GM18511 (cell line): ENCODE data around the gene CTTNBP2NL.
A peak's percentile ranks its signal among the peaks of the same experiment; 100 is the strongest.

ENCODE experiments used
- ATAC-seq: cut with Tn5 transposase; IDR thresholded peaks from one replicate; pipeline ENCODE4 v1.9.1; 2021; ENCODE audit warnings: mild to moderate bottlenecking, moderate library complexity; ENCODE audit not compliant: unreplicated experiment

Gene CTTNBP2NL

GRCh38 chr1:112395821-112396652 lies at the start of gene CTTNBP2NL:
TSS of gene CTTNBP2NL (plus strand) at chr1:112396214. CDS start at chr1:112416166, 19,952 bp downstream.
- ATAC-seq: peak; percentile 72

- no peak for ATAC-seq
Measured at GRCh38 chr1:112346801-112347350, 49.1 kb upstream of the CTTNBP2NL start.

GRCh38 chr1:112356765-112357164 lies 39.2 kb upstream of the CTTNBP2NL start:
- peak; percentile 36 for ATAC-seq

GRCh38 chr1:112357467-112357866 lies 38.5 kb upstream of the CTTNBP2NL start:
- ATAC-seq: no peak

- ATAC-seq: no peak
Measured at GRCh38 chr1:112358061-112358770, 37.8 kb upstream of the CTTNBP2NL start.

- ATAC-seq: peak; percentile 74
Measured at GRCh38 chr1:112358798-112359408, 37.1 kb upstream of the CTTNBP2NL start.

- ATAC-seq: no peak
Measured at GRCh38 chr1:112359961-112360767, 35.9 kb upstream of the CTTNBP2NL start.

- no peak for ATAC-seq
Measured at GRCh38 chr1:112363636-112364035, 32.4 kb upstream of the CTTNBP2NL start.

GRCh38 chr1:112368198-112368597 lies 27.8 kb upstream of the CTTNBP2NL start:
- no peak for ATAC-seq

- ATAC-seq: peak; percentile 98
Measured at GRCh38 chr1:112369392-112370285, 26.4 kb upstream of the CTTNBP2NL start.

- ATAC-seq: no peak
Measured at GRCh38 chr1:112370996-112371395, 25.0 kb upstream of the CTTNBP2NL start.

GRCh38 chr1:112371775-112372174 lies 24.2 kb upstream of the CTTNBP2NL start:
- ATAC-seq: no peak

GRCh38 chr1:112373806-112374205 lies 22.2 kb upstream of the CTTNBP2NL start:
- no peak for ATAC-seq

GRCh38 chr1:112375701-112376100 lies 20.3 kb upstream of the CTTNBP2NL start:
- ATAC-seq: no peak

- ATAC-seq: no peak
Measured at GRCh38 chr1:112380356-112380755, 15.7 kb upstream of the CTTNBP2NL start.

- no peak for ATAC-seq
Measured at GRCh38 chr1:112381324-112382076, 14.5 kb upstream of the CTTNBP2NL start.

- no peak for ATAC-seq
Measured at GRCh38 chr1:112383759-112384370, 12.1 kb upstream of the CTTNBP2NL start.

- no peak for ATAC-seq
Measured at GRCh38 chr1:112386024-112386723, 9.8 kb upstream of the CTTNBP2NL start.
